HG03460 (cell line): ENCODE data around the gene RPL27A.

ENCODE experiments used
- ATAC-seq: cut with Tn5 transposase; IDR thresholded peaks from one replicate; pipeline ENCODE4 v1.9.1; 2021; ENCODE audit not compliant: unreplicated experiment

The RPL27A gene

GRCh38 chr11:8720352-8720751 is 37.8 kb downstream of the RPL27A start:
- no peak for ATAC-seq

- no peak for ATAC-seq
These were observed 38.4 kb downstream of the RPL27A start for GRCh38 chr11:8720868-8721608.

- ATAC-seq = no peak
These were observed 39.3 kb downstream of the RPL27A start for GRCh38 chr11:8721609-8722500.

- no peak for ATAC-seq
These were observed 40.2 kb downstream of the RPL27A start for GRCh38 chr11:8722809-8723208.

- no peak for ATAC-seq
These were observed 41.1 kb downstream of the RPL27A start for GRCh38 chr11:8723711-8724110.

GRCh38 chr11:8724682-8725081 is 42.1 kb downstream of the RPL27A start:
- no peak for ATAC-seq

GRCh38 chr11:8726395-8726794 is 43.8 kb downstream of the RPL27A start:
- ATAC-seq = no peak

GRCh38 chr11:8728563-8728962 is 46.0 kb downstream of the RPL27A start:
- ATAC-seq = no peak

GRCh38 chr11:8729067-8729466 is 46.5 kb downstream of the RPL27A start:
- no peak for ATAC-seq

- no peak for ATAC-seq
These were observed 47.5 kb downstream of the RPL27A start for GRCh38 chr11:8729837-8730696.

- no peak for ATAC-seq
These were observed 48.1 kb downstream of the RPL27A start for GRCh38 chr11:8730697-8731020.

- ATAC-seq = no peak
These were observed 49.2 kb downstream of the RPL27A start for GRCh38 chr11:8731647-8732323.

- peak; percentile 84 for ATAC-seq
These were observed 49.7 kb downstream of the RPL27A start for GRCh38 chr11:8732324-8732670.

GRCh38 chr11:8732748-8733241 is 50.2 kb downstream of the RPL27A start:
- peak; percentile 6 for ATAC-seq

- no peak for ATAC-seq
These were observed 51.3 kb downstream of the RPL27A start for GRCh38 chr11:8733852-8734251.

- no peak for ATAC-seq
These were observed 52.5 kb downstream of the RPL27A start for GRCh38 chr11:8735094-8735493.

GRCh38 chr11:8739309-8739793 is 56.8 kb downstream of the RPL27A start:
- no peak for ATAC-seq
